IPS DF 6.9 (cell line): Measurements from ENCODE around the gene EOLA2.

Experiments
- DNase-seq: peaks from one replicate; pipeline ENCODE4 v3.0.0-alpha.2; 2013; ENCODE audit warnings: low read depth, low spot score
- H3K27ac ChIP-seq: one replicate; pipeline ENCODE4 v1.5.1; 2013; ENCODE audit warnings: low read length, control low read depth
- H3K27me3 ChIP-seq: 2 replicates; pipeline ENCODE4 v1.6.1; 2013; ENCODE audit warnings: mild to moderate bottlenecking, low read length; ENCODE audit not compliant: control insufficient read depth, insufficient read depth
- H3K36me3 ChIP-seq: 2 replicates; pipeline ENCODE4 v1.6.1; 2013; ENCODE audit warnings: low read length; ENCODE audit not compliant: control insufficient read depth, insufficient read depth
- H3K4me1 ChIP-seq: 2 replicates; pipeline ENCODE4 v1.6.1; 2013; ENCODE audit warnings: low read length; ENCODE audit not compliant: control insufficient read depth, insufficient read depth
- H3K4me3 ChIP-seq: 2 replicates; pipeline ENCODE4 v1.5.1; 2013; ENCODE audit warnings: mild to moderate bottlenecking, low read length
- H3K9me3 ChIP-seq: 2 replicates; pipeline ENCODE4 v1.6.1; 2013; ENCODE audit warnings: low read length, inconsistent platforms; ENCODE audit not compliant: control insufficient read depth, insufficient read depth
- WGBS: extraction: QIAGEN DNeasy Blood & Tissue Kit; methylation state at CpG from one replicate; pipeline ENCODE4 v1.1.7; 2013; ENCODE audit warnings: mixed read lengths, missing lambda C conversion rate; ENCODE audit not compliant: insufficient read length, insufficient coverage; 5-methylcytosine and 5-hydroxymethylcytosine counted together

EOLA2 gene

GRCh38 chrX:149938427-149938880 is at the start of gene EOLA2:
TSS of gene EOLA2 (minus strand) at chrX:149938491. CDS start at chrX:149933874, 4,617 bp downstream.
- peak; percentile 83 for DNase-seq
- no CpG with 5 or more reads among the region's 39 CpGs for WGBS
- no peaks in the 10 kb centered on the region for H3K9me3 ChIP-seq
- H3K4me1 ChIP-seq, result 0 out of 2 replicates have a peak, but pooled peaks cover 1% of the 10 kb centered on the region
- H3K4me3 ChIP-seq, result peak within 1 kb of the TSS; percentile 61
- no peak within 1 kb of the TSS for H3K27ac ChIP-seq
- no peaks in the 10 kb centered on the region for H3K36me3 ChIP-seq
- H3K27me3 ChIP-seq, result no peaks in the 10 kb centered on the region

- H3K4me1 ChIP-seq, result no peaks in the 10 kb centered on the region
- no peaks in the 10 kb centered on the region for H3K36me3 ChIP-seq
- no peak overlapping the region for H3K4me3 ChIP-seq
- H3K27ac ChIP-seq, result no peak overlapping the region
- H3K9me3 ChIP-seq, result no peaks in the 10 kb centered on the region
- DNase-seq, result no peak
- H3K27me3 ChIP-seq, result no peaks in the 10 kb centered on the region
Measured at GRCh38 chrX:149987613-149988012, 49.3 kb upstream of the EOLA2 start.

DNA sequence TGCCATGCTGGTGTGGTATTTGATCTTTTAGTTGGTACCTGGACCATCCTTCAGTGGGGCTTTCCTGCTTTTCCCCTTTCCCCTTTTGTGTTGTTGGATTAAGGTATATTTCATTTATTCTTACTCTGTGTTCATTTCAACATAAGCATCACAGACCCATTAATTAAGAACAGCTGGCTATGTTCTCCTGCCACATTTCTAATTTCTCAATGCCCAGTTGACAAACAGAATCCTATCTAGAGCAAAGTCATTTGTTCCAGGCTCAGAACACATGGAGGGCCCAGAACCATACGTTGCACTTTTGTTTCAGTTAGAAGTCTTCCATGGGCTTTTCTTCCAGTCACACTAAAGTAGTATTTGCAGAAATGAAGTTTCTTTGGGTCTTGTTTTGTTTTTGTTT is 46.1 kb upstream of the EOLA2 start:
- Histone ChIP-seq H3K4me3 (no peak overlapping the region), H3K27ac (no peak overlapping the region), H3K9me3 (no peaks in the 10 kb centered on the region), H3K4me1 (no peaks in the 10 kb centered on the region), H3K36me3 (no peaks in the 10 kb centered on the region), H3K27me3 (no peaks in the 10 kb centered on the region)
- no CpG with 5 or more reads among the region's 1 CpG for WGBS
- no peak for DNase-seq

- no CpG with 5 or more reads among the region's 3 CpGs for WGBS
- Histone ChIP-seq H3K9me3 (no peaks in the 10 kb centered on the region), H3K36me3 (no peaks in the 10 kb centered on the region)
Measured at GRCh38 chrX:149982310-149982709, 44.0 kb upstream of the EOLA2 start.

GRCh38 chrX:149979126-149979644 is 40.9 kb upstream of the EOLA2 start:
- WGBS, result no CpG with 5 or more reads among the region's 3 CpGs
- Histone ChIP-seq H3K27ac (no peak overlapping the region), H3K9me3 (no peaks in the 10 kb centered on the region), H3K27me3 (no peaks in the 10 kb centered on the region), H3K4me1 (peaks cover 2% of the 10 kb centered on the region; the same call in 1 of the 2 replicates), H3K4me3 (no peak overlapping the region), H3K36me3 (no peaks in the 10 kb centered on the region)
- DNase-seq, result no peak

More at GRCh38 chrX:149982310-149982709, 44.0 kb upstream of the EOLA2 start:
- Histone ChIP-seq H3K27ac (no peak overlapping the region), H3K4me1 (no peaks in the 10 kb centered on the region), H3K27me3 (no peaks in the 10 kb centered on the region), H3K4me3 (no peak overlapping the region)
- DNase-seq, result no peak

DNA sequence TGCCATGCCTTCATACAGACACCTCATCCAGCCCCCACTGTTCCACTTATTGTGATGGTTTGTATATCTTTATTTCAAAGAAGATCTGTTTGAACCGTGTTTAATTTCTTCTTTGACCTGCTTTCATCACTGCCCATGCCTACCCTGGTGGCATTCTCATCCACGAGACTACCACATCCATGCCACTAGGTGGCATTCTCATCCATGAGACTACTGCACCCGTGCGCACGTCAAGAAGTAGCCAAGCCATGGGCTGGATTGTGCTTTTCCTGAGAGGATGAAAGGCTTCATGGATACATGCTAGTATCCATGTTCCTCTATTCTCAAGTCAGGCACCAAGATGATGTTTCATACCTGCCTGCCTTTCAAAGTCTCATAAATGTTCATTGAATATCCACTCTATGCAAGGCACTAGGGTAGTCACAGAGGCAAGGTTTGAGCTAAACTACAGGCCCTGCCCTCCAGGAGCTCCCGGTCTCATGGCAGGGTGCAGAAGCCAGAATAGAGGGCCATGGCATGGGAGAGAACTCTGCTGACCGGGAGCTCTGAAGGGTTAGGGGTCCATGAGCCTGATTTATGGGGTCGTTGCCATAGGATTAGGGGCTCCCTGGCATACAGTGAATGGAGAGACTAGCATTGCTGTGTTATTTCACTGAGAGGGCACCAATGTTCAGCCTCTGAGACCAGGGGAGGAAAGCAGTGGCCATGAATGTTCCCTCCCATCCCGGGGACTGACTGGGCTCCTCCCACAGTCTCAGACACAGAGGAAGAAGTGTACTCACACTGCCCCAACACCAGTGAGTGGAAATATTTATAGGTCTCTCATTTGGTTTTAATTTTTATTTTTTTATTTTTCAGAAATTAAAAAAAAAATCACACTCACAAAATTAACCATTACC is 24.8 kb upstream of the EOLA2 start:
- H3K4me1 ChIP-seq, result no peaks in the 10 kb centered on the region
- H3K9me3 ChIP-seq, result no peaks in the 10 kb centered on the region
- H3K27me3 ChIP-seq, result no peaks in the 10 kb centered on the region
- DNase-seq, result no peak
- H3K36me3 ChIP-seq, result no peaks in the 10 kb centered on the region
- WGBS, result no CpG with 5 or more reads among the region's 9 CpGs
- no peak overlapping the region for H3K4me3 ChIP-seq
- H3K27ac ChIP-seq, result no peak overlapping the region

GRCh38 chrX:149962010-149962409 is 23.7 kb upstream of the EOLA2 start:
- no peaks in the 10 kb centered on the region for H3K27me3 ChIP-seq
- H3K4me1 ChIP-seq, result no peaks in the 10 kb centered on the region
- no peak overlapping the region for H3K27ac ChIP-seq
- no peaks in the 10 kb centered on the region for H3K36me3 ChIP-seq
- no peak overlapping the region for H3K4me3 ChIP-seq
- no peak for DNase-seq
- no peaks in the 10 kb centered on the region for H3K9me3 ChIP-seq

DNA sequence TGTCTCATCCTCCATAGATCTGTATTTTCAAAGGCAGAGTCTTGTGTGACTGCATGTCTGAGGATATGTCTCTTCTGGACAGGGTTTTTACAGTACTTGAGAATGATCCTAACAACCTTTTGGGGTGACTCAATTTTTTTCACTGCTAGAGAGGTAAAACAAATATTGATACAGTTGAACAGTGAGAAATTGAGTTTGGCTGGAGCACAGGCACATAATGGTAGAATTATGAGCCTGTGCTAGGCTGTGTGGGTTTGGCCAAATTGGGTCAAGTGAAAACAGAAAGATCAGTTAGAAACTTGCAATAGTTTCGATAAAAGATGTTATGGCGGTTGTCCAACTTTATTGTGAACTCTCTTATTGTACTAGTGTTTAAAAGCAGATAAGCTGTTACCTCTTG is 23.3 kb upstream of the EOLA2 start:
- Histone ChIP-seq H3K4me1 (no peaks in the 10 kb centered on the region), H3K9me3 (no peaks in the 10 kb centered on the region), H3K36me3 (no peaks in the 10 kb centered on the region), H3K27ac (no peak overlapping the region), H3K4me3 (no peak overlapping the region), H3K27me3 (no peaks in the 10 kb centered on the region)
- no peak for DNase-seq
- no CpG with 5 or more reads among the region's 2 CpGs for WGBS

- Histone ChIP-seq H3K27ac (no peak overlapping the region), H3K27me3 (no peaks in the 10 kb centered on the region), H3K9me3 (no peaks in the 10 kb centered on the region), H3K4me3 (no peak overlapping the region), H3K36me3 (no peaks in the 10 kb centered on the region), H3K4me1 (no peaks in the 10 kb centered on the region)
- no CpG with 5 or more reads among the region's 1 CpG for WGBS
- no peak for DNase-seq
Measured at GRCh38 chrX:149950681-149951080, 12.4 kb upstream of the EOLA2 start.

GRCh38 chrX:149949743-149950436 is 11.6 kb upstream of the EOLA2 start:
- H3K9me3 ChIP-seq, result no peaks in the 10 kb centered on the region
- H3K36me3 ChIP-seq, result no peaks in the 10 kb centered on the region
- DNase-seq, result no peak
- no peaks in the 10 kb centered on the region for H3K4me1 ChIP-seq
- H3K4me3 ChIP-seq, result no peak overlapping the region
- H3K27ac ChIP-seq, result no peak overlapping the region
- no peaks in the 10 kb centered on the region for H3K27me3 ChIP-seq
- WGBS, result no CpG with 5 or more reads among the region's 6 CpGs
